Astrocyte of the cerebellum (primary cell): ENCODE data around the gene DNAI7.

Experiments
- DNase-seq: peaks from one replicate; pipeline ENCODE4 v3.0.0-alpha.2; 2011; ENCODE audit warnings: low read depth
- H3K4me3 ChIP-seq: 2 replicates; pipeline ENCODE4 v1.5.1; 2011; ENCODE audit warnings: mild to moderate bottlenecking, low read depth, low read length, moderate library complexity
- in situ Hi-C: cut with HindIII; loops from 2 replicates; pipeline ENCODE4 v1.10.0; 2017; ENCODE audit warnings: low sequenced_read_pairs
- TF ChIP-seq, protein P1 (sequence below): IDR thresholded peaks from 2 replicates; pipeline ENCODE4 v1.5.1; 2012; ENCODE audit warnings: low read length, low read depth, moderate library complexity, mild to moderate bottlenecking; ENCODE audit errors: missing control alignments

The DNAI7 gene

DNA sequence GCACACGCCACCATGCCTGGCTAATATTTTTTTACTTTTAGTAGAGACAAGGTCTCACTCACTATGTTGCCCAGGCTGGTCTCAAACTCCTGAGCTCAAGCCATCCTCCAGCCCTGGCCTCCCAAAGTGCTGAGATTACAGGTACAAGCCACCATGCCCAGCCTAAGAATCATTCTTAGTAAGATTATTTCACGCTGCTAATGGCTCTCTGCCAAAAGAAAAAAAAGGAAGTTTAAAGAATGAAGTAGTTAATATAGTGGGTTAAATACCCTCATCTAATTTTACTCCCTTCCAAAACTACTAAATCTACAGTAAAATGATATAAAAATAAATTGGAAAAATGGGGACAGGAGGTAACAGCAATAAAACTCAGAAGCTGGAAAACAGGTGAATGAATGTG is 2.6 kb upstream of the DNAI7 start:
- DNase-seq = no peak
- H3K4me3 ChIP-seq = no peak overlapping the region
- in situ Hi-C loops = no loop called here
- TF ChIP-seq, protein P1, sequence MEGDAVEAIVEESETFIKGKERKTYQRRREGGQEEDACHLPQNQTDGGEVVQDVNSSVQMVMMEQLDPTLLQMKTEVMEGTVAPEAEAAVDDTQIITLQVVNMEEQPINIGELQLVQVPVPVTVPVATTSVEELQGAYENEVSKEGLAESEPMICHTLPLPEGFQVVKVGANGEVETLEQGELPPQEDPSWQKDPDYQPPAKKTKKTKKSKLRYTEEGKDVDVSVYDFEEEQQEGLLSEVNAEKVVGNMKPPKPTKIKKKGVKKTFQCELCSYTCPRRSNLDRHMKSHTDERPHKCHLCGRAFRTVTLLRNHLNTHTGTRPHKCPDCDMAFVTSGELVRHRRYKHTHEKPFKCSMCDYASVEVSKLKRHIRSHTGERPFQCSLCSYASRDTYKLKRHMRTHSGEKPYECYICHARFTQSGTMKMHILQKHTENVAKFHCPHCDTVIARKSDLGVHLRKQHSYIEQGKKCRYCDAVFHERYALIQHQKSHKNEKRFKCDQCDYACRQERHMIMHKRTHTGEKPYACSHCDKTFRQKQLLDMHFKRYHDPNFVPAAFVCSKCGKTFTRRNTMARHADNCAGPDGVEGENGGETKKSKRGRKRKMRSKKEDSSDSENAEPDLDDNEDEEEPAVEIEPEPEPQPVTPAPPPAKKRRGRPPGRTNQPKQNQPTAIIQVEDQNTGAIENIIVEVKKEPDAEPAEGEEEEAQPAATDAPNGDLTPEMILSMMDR = no peak

DNA sequence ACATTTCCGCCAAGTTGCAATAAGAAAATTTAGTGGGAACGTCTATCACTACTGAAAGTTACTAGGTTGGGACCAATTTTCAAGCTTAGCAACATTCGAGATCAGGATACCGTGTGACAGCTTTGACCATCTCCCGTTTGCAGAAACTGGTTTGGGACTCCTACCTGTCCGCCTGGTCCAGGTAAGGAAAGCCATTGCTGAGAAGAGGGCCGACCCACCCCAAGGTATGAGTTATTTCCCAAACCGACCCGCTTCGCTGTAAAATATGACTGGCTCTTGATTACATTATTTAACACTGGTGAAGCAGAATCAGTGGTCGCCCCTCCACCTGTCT is 271 bp downstream of the DNAI7 start:
- DNase-seq = no peak
- in situ Hi-C loops = no loop called here
- peak overlapping the region; percentile 63 for H3K4me3 ChIP-seq
- TF ChIP-seq, protein P1 = no peak

DNA sequence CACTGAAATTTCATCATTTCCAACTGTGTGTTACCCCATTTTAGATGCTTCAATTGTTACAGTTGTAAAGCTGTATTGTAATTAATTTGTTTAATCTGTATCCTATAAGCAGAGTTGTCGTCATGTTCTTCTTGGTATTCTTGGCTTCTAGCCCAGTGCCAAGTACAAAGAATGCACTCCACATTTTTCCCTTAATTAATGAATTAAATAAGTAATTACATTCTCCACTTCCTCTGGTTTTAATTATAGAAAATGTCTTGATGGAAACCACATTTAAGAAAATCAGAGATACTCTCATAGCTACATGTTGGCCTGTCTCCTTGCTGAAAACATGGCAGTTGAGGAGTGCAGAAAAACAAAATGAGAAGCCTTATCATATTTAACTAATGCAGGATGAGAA is 746 bp downstream of the DNAI7 start:
- in situ Hi-C loops = no loop called here
- peak overlapping the region; percentile 63 for H3K4me3 ChIP-seq
- TF ChIP-seq, protein P1 = no peak
- DNase-seq = no peak

DNA sequence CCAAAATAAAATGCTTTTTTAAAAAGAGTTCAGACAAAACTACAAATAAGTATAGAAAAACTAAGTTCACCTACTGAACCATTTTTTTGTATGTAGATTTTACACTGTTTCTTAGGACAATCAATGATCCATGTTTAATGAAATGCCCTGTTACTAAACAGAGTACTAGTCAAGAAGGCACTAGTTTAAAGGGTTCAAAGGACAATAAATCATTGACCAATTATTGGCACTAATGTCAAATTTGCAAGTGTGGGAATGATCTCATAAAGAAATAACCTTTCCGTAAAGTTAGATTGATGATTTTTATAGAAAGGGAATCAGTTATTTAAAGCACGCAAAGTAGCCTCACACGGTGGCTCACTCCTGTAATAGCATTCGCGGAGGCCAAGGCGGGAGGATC is 4.2 kb downstream of the DNAI7 start:
- DNase-seq = no peak
- TF ChIP-seq, protein P1 = no peak
- in situ Hi-C loops = no loop called here
- no peak overlapping the region for H3K4me3 ChIP-seq

DNA sequence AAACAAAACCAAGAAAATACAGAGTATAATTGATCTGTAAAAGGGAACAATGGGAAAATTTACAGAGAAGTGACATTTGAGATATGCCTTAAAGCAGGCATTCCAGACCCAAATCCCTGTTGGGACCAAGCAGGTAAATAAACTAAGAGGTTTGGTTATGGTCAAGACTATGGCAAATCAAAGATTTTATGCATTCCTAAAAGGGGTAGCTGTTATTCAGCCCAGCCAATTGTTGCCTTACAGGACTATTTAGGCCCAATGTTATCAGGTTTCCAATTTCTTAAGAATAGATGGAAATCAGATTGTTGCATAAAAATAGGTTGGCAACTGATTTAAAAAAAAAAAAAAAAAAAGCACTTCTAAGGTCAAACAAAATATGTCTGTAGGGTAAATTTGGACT is 5.3 kb downstream of the DNAI7 start:
- TF ChIP-seq, protein P1 = no peak
- in situ Hi-C loops = no loop called here
- DNase-seq = peak; percentile 73
- H3K4me3 ChIP-seq = no peak overlapping the region

DNA sequence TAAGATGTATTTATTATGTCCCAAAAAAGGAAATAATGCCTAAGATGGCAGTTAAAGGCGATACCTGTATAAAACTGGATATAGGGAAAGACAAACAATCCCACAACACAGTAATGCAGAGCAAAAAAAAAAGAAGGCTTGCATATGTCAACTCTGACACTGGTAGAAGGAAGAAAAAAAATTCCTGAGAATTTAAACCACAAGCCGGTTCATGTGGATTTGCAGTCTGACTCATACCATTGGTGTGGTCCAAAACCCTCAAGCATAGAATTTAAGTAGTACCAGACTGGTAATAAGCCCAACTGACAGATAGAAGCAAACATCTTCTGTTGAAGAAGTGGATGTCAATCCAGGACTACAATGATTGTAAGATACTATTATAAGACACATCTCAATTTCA is 7.2 kb downstream of the DNAI7 start:
- no peak overlapping the region for H3K4me3 ChIP-seq
- peak; percentile 93 for DNase-seq
- TF ChIP-seq, protein P1 = no peak
- in situ Hi-C loops = no loop called here
